Endothelial cell of umbilical vein (primary cell): ENCODE results near the gene GNAZ. TPM values are rescaled to one million over a fixed set of nuclear protein-coding genes. Genes with fewer than 3 reads are reported as not detected.

Experiments used
- BruUV-seq: library from RNA; stranded (reverse); fragments of 400-500 nt; replicated peaks from 2 replicates; lab custom pipeline; 2021; lab: Mats Ljungman, UMichigan
- CTCF ChIA-PET: fragments of 300-600, 350-600 bp; sonication (Branson Sonifier 250); formaldehyde crosslinking; loops from one replicate; lab custom pipeline; 2021; ENCODE audit warnings: antibody characterized with exemption, inconsistent platforms; lab: Charles Lee
- POLR2A ChIA-PET: fragments of 300-600, 350-600 bp; sonication (Branson Sonifier 250); formaldehyde crosslinking; loops from one replicate; lab custom pipeline; 2021; ENCODE audit warnings: antibody characterized with exemption, inconsistent platforms; lab: Charles Lee
- DNase-seq: peaks from one replicate; pipeline ENCODE4 v3.0.0-alpha.2; 2011; ENCODE audit warnings: low read depth, low spot score
- FAIRE-seq: peaks from 2 replicates; lab custom pipeline; 2011; peaks lifted over from hg19 to GRCh38; lab: Jason Lieb, UNC
- H2AFZ ChIP-seq: 2 replicates; pipeline ENCODE4 v1.6.0; 2012; ENCODE audit warnings: low read depth, low read length, control low read depth, inconsistent platforms
- H3K27ac ChIP-seq: 2 replicates; pipeline ENCODE4 v1.5.1; 2011; ENCODE audit warnings: low read depth, mild to moderate bottlenecking, control low read depth, low read length, moderate library complexity; ENCODE audit not compliant: insufficient read depth
- H3K27me3 ChIP-seq, 2 experiments: 2 replicates each; pipeline versions ENCODE4 v1.6.0 to v1.6.1; 2011; ENCODE audit warnings: low read length in 2 of 2, mixed read lengths in 1 of 2; ENCODE audit not compliant: control insufficient read depth in 2 of 2, insufficient read depth in 2 of 2
- H3K36me3 ChIP-seq, 2 experiments: 2 replicates in 1 of 2; 3 replicates in 1 of 2; pipeline ENCODE4 v1.5.1; 2011; ENCODE audit warnings: low read length in 2 of 2, mild to moderate bottlenecking in 1 of 2, moderate library complexity in 1 of 2; ENCODE audit not compliant: control insufficient read depth in 2 of 2, insufficient read depth in 2 of 2; ENCODE audit errors: extremely low read depth in 1 of 2
- H3K4me1 ChIP-seq: 3 replicates; pipeline ENCODE4 v1.5.1; 2011; ENCODE audit warnings: mild to moderate bottlenecking, low read length; ENCODE audit not compliant: control insufficient read depth, insufficient read depth; ENCODE audit errors: extremely low read depth
- H3K4me2 ChIP-seq: 2 replicates; pipeline ENCODE4 v1.6.1; 2011; ENCODE audit warnings: low read length, control low read depth, mixed read lengths; ENCODE audit not compliant: insufficient read depth
- H3K4me3 ChIP-seq, 3 experiments: fragments of 200-600 bp in 1 of 3; sonication (generic), shearing (Covaris generic) in 1 of 3; replicated peaks in 1 of 3; 2 replicates each; pipeline ENCODE4 v1.5.1; 2011 to 2016; ENCODE audit warnings: control low read depth in 3 of 3, low read length in 3 of 3, mild to moderate bottlenecking in 2 of 3, inconsistent platforms in 1 of 3, low read depth in 1 of 3, moderate library complexity in 1 of 3; ENCODE audit not compliant: insufficient read depth in 1 of 3
- H3K79me2 ChIP-seq: 2 replicates; pipeline ENCODE4 v1.6.0; 2012; ENCODE audit warnings: low read length, inconsistent platforms; ENCODE audit not compliant: control insufficient read depth, insufficient read depth
- H3K9ac ChIP-seq: replicated peaks from 2 replicates; pipeline ENCODE3; 2011; ENCODE audit warnings: low read length, control low read depth; ENCODE audit not compliant: insufficient read depth; ENCODE audit errors: extremely low read depth
- H3K9me1 ChIP-seq: replicated peaks from 3 replicates; pipeline ENCODE4 v1.6.0; 2011; ENCODE audit warnings: mild to moderate bottlenecking, low read length; ENCODE audit not compliant: control insufficient read depth, insufficient read depth; ENCODE audit errors: extremely low read depth
- H3K9me3 ChIP-seq: replicated peaks from 2 replicates; pipeline ENCODE4 v1.5.1; 2012; ENCODE audit warnings: low read length, inconsistent platforms; ENCODE audit not compliant: control insufficient read depth, insufficient read depth
- H4K20me1 ChIP-seq: replicated peaks from 2 replicates; pipeline ENCODE3; 2011; ENCODE audit warnings: mild to moderate bottlenecking, low read length; ENCODE audit not compliant: control insufficient read depth, insufficient read depth; ENCODE audit errors: extremely low read depth
- EZH2 ChIP-seq: IDR thresholded peaks from 2 replicates; pipeline ENCODE4 v1.6.1; 2012; ENCODE audit warnings: borderline replicate concordance, low read depth, mild to moderate bottlenecking, moderate library complexity, low read length, inconsistent platforms; ENCODE audit not compliant: severe bottlenecking
- FOS ChIP-seq: IDR thresholded peaks from 2 replicates; pipeline ENCODE4 v1.6.1; 2011; ENCODE audit warnings: mild to moderate bottlenecking, low read length, moderate library complexity, borderline replicate concordance; ENCODE audit not compliant: insufficient read depth
- GATA2 ChIP-seq: IDR thresholded peaks from 2 replicates; pipeline ENCODE4 v1.7.0; 2011; ENCODE audit warnings: low read depth, mild to moderate bottlenecking, moderate library complexity, mixed read lengths, low read length; ENCODE audit not compliant: insufficient read length, insufficient read depth
- JUN ChIP-seq: IDR thresholded peaks from 2 replicates; pipeline ENCODE4 v1.6.1; 2011; ENCODE audit warnings: borderline replicate concordance, low read depth; ENCODE audit not compliant: insufficient read length, insufficient read depth
- MYC ChIP-seq: IDR thresholded peaks from one replicate; pipeline ENCODE4 v1.6.1; 2011; ENCODE audit warnings: mild to moderate bottlenecking, low read depth, low read length
- POLR2A ChIP-seq: IDR thresholded peaks from 2 replicates; pipeline ENCODE4 v1.6.1; 2012; ENCODE audit warnings: low read depth, mild to moderate bottlenecking, control low read depth, low read length
- POLR2AphosphoS5 ChIP-seq: IDR thresholded peaks from 2 replicates; pipeline ENCODE4 v1.6.1; 2012; ENCODE audit warnings: low read depth, mild to moderate bottlenecking, control low read depth, low read length, moderate library complexity; ENCODE audit not compliant: insufficient read depth
- dilution Hi-C: fragments of 300-500 bp; cut with MboI; formaldehyde crosslinking; loops from one replicate; pipeline ENCODE4 v1.15.0; 2019; ENCODE audit warnings: low sequenced_read_pairs; ENCODE audit not compliant: extremely low pct_ligation_motif_present
- intact Hi-C: fragments of 100-400 bp; cut with micrococcal nuclease; formaldehyde crosslinking; loops from one replicate; pipeline ENCODE4 v1.10.0; 2022
- polyA plus RNA-seq, 4 experiments: library from polyadenylated mRNA; depleted of rRNA in 3 of 4; stranded (reverse) in 3 of 4; unstranded in 1 of 4; fragments of >200 nt; gene quantifications; 2 replicates each; pipeline versions ENCODE4 v1.2.1 to v1.2.3, GENCODE V29; 2011 to 2012; ENCODE audit warnings: missing spikeins in 1 of 4
- total RNA-seq: library from RNA; stranded (reverse); gene quantifications from 2 replicates; pipeline ENCODE4 v1.2.3, GENCODE V29; 2021
- TF ChIP-seq, protein P1 (sequence below): IDR thresholded peaks from 2 replicates; pipeline ENCODE4 v1.6.1; 2011; ENCODE audit not compliant: insufficient read depth, insufficient read length
- TF ChIP-seq, protein P2 (sequence below), 2 donors: IDR thresholded peaks; 1 replicate in 1 of 2; 2 replicates in 1 of 2; pipeline ENCODE4 v1.5.1; 2011; ENCODE audit warnings: low read length in 2 of 2, mild to moderate bottlenecking in 2 of 2, moderate library complexity in 2 of 2, control low read depth in 1 of 2, inconsistent platforms in 1 of 2, low read depth in 1 of 2; ENCODE audit not compliant: insufficient read depth in 1 of 2; ENCODE audit errors: extremely low read depth in 1 of 2

Gene GNAZ
- total and polyA plus RNA-seq, 2 donors (not counting 3 experiments of a cell fraction or from before 2014, with no cell fraction given): 0.44 to 0.86 TPM

DNA sequence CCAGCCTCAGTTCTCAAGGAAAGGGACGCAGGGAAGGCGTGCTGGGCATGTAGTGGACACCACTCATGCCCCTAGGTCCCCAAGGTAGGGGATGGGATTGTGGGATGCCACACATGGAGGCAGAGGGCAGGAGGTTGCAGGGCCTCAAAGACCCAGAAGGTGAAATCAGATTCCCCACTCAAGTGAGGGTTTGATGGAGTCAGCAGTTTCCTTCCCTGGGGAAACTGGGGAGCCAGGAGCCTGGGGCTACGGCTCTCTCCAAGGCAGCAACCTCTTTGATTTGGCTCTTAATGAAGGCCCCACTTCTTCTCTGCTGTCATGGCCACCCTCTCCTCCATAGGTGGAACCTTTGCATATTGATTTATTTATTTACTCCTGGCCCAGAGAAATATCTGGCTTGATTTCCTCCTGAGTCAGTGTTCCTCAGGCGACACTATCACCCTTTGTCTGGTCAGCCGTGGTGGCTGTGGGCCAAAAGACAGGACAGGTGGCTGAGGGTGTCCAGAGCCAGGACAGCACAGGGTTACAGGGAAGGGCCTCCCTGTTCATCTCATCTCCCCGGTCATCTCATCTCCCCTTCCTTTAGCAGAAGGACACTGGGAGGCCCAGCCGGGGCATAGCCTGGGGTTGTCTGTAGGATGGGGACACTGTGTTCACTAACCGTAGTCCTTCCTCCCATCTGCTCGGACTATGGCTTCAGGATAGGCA, 9.6 kb downstream of the GNAZ start:
- no peak for TF ChIP-seq GATA2
- TF ChIP-seq, protein P1, sequence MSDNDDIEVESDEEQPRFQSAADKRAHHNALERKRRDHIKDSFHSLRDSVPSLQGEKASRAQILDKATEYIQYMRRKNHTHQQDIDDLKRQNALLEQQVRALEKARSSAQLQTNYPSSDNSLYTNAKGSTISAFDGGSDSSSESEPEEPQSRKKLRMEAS: no peak
- no peak for TF ChIP-seq POLR2A
- no peak for TF ChIP-seq FOS
- no peak for TF ChIP-seq EZH2
- TF ChIP-seq MYC: no peak
- no peak for TF ChIP-seq POLR2AphosphoS5
- TF ChIP-seq JUN: no peak
- TF ChIP-seq, protein P2, sequence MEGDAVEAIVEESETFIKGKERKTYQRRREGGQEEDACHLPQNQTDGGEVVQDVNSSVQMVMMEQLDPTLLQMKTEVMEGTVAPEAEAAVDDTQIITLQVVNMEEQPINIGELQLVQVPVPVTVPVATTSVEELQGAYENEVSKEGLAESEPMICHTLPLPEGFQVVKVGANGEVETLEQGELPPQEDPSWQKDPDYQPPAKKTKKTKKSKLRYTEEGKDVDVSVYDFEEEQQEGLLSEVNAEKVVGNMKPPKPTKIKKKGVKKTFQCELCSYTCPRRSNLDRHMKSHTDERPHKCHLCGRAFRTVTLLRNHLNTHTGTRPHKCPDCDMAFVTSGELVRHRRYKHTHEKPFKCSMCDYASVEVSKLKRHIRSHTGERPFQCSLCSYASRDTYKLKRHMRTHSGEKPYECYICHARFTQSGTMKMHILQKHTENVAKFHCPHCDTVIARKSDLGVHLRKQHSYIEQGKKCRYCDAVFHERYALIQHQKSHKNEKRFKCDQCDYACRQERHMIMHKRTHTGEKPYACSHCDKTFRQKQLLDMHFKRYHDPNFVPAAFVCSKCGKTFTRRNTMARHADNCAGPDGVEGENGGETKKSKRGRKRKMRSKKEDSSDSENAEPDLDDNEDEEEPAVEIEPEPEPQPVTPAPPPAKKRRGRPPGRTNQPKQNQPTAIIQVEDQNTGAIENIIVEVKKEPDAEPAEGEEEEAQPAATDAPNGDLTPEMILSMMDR (IDR thresholded peaks at IDR 0.05; ENCODE audit: extremely low read depth in 1 of 2, insufficient read depth in 1 of 2, low read depth in 1 of 2, low read length in 2 of 2): no peak
- H3K27ac ChIP-seq: no peak overlapping the region
- no peak overlapping the region for H3K9ac ChIP-seq
- H3K4me3 ChIP-seq: no peak overlapping the region
- intact Hi-C loops: no loop called here
- H3K4me1 ChIP-seq: no peaks in the 10 kb centered on the region
- H3K9me1 ChIP-seq: no peaks in the 10 kb centered on the region
- no peaks in the 10 kb centered on the region for H3K36me3 ChIP-seq
- no peak overlapping the region for H3K4me2 ChIP-seq
- FAIRE-seq (no peak), DNase-seq (no peak)
- no peaks in the 10 kb centered on the region for H4K20me1 ChIP-seq
- H3K27me3 ChIP-seq: no peaks in the 10 kb centered on the region
- no peaks in the 10 kb centered on the region for H3K79me2 ChIP-seq
- BruUV-seq: no TSS peak
- ChIA-PET CTCF (no interaction called here), POLR2A (no interaction called here)
- dilution Hi-C loops: no loop called here
- H3K9me3 ChIP-seq: no peaks in the 10 kb centered on the region
- H2AFZ ChIP-seq: no peak overlapping the region
